ENCODE measurements around the gene SERPINB13.
A peak's percentile ranks its signal among the peaks of the same experiment; 100 is the strongest.

SERPINB13 gene, protein sequence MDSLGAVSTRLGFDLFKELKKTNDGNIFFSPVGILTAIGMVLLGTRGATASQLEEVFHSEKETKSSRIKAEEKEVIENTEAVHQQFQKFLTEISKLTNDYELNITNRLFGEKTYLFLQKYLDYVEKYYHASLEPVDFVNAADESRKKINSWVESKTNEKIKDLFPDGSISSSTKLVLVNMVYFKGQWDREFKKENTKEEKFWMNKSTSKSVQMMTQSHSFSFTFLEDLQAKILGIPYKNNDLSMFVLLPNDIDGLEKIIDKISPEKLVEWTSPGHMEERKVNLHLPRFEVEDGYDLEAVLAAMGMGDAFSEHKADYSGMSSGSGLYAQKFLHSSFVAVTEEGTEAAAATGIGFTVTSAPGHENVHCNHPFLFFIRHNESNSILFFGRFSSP

DNA sequence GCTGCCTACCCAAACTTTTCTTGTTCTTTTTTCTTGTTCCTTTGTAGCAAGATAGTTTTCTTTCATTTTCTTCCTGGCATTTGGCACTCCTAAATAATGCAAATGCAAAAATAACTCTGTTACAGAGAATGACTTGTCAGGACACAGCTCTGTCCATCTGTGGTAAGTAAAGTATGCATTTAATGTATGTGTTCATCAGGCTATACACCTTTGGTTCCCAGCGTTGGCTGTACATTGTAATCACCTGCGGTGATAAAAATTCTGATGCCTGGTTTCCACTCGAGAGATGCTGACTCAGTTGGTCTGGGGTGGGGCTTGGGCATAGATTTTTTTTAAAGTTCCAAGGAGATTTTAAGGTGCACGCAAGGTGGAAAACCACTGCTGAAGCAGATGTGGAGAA lies at the start of gene SERPINB13:
Gene SERPINB13, plus strand, starts transcription at position 378 of the 400 bp plus-strand sequence. CDS start 1,325 bp downstream, outside the sequence.
- no peak for DNase-seq (ENCODE audit: low spot score)

DNA sequence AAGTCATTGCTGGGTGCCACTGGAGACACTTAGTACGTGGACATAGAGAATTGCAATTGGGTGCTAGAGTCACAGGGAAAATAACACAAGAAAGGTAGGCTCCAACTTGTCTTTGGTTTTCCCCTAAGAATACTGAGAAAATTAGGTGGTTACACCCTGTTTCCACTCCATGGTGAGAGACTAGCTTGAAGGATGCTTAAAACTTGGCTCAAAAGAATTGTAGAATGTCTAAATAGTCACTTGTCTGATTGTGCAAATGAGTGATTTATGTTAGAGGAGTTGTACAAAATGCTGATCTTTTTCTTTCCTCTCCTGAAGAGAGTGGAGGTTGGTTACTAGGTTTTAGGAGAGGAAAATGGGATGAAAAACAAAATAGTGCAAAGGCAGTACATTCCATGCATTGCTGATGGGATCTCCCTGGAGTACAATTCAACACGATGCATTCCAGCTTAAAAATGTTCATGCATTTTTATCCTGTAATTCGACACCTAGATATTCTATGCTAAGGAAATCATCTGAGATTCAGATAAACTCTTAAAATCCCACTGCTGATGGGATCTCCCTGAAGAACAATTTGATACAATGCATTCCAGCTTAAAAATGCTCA lies 47.1 kb upstream of the SERPINB13 start:
- no peak for DNase-seq (ENCODE audit: low spot score)

DNA sequence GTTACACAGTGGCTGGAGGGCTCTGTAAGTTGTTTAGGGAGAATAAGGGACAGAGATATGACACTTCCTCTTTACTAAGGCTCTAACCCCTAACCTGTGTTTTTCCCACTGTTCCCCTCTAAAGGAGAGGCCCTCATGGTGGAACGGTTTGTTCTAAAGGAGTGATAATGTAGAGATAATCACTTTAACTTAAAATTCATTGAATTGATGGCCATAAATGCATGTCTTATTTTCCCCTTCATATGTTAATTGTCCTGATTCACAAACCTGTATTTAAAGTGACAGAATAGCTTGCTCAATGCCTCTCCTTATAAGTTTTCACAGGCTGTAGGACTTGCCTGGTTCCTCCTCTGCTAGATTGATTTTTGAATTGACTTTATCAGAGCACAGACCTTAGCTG lies 45.1 kb upstream of the SERPINB13 start, which contains the start of gene SERPINB12:
Gene SERPINB12, plus strand, starts transcription at position 301 of the 400 bp plus-strand sequence. CDS start 13,791 bp downstream, outside the sequence.
- no peak for DNase-seq (ENCODE audit: low spot score)

DNA sequence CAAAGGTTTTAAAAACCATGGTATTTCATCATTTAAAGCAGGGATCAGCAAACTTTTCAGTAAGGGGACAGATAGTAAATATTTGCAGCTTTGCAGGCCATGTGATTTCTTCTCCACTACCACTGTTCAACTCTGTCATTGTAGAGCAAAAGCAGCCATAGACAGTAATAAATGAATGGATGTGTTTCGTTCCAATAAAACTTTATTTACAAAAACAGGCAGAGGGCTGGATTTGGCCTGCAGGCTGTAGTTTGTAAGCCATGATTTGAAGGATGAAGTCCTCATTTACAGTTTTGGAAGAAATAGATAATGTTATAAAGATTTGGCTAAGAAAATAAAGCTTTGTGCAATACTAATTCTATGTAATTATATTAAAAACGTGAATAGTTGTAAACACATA lies 43.1 kb upstream of the SERPINB13 start:
- DNase-seq (ENCODE audit: low spot score) = no peak

DNA sequence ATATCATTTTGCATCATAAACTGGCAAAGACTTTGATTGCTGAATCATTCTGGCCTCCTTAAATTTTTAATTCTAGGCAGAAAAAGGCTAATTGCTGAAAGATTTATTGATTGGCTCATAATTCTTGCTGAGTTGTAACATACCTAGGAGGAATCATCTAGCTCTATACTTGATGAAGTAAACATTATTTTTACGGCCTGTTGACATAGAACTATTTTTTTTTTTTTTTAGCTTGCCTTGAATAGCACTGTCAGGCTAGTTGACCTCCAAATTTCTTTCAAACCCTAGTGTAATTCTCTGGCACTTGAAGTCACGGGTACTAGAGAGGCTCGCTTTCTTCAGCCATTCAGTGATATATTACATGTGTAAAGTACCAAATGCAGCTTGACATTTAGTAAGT lies 42.1 kb upstream of the SERPINB13 start:
- no peak for DNase-seq (ENCODE audit: low spot score)

DNA sequence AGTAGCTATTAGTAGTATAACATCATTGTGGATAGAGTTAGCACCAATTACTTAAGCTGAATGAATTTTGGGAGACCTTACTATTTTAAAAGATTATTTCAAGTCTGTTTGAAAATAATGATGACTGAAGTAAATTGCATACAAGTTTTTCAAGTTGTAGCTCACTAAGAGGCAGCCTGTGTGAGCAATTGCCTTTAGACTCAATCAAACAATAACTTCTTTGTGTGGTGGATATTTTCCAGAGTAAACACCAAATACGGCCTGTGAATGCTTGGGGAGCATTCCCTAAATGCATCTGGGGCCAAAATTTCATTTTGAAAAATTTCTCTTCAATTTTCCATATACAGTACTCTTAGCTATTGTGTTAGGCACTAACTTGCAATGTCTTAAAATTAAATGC lies 37.1 kb upstream of the SERPINB13 start:
- no peak for DNase-seq (ENCODE audit: low spot score)

DNA sequence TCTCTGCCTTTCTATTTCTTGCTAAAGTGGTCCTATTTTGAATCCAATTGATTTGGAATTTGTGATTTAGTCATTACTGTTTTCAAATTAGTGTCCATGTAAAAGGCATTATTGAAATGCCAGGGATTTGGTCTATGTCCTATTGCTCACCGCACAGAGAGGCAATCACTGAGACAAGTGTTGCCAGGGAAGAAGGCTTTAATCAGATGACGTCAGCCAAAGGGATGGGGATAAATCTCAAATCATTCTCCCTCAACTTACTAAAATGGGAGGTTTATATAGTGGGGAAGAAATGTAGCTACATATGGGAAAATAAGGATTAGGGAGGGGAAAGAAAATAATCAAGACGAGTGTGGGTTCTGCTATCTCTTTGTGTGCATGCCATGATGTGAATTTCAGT lies 35.4 kb upstream of the SERPINB13 start:
- DNase-seq (ENCODE audit: low spot score) = no peak

DNA sequence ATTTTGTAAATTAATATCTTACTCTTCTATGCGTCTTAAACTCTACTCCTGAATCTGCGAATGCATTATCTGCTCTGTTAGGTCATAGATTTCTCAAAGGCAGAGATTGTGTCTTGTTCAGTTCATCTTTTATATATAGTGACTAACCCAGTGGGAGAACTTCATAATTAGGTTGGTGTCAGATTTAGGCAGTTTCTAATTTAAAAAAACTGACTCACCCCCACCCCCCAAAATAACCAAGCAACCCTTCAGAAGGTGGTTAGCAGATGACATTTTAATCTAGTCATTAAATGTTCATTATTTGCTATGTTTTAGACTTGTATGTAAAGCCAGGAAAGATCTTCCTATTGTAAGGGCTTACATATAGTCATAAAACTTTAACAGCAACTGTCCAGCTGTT lies 34.6 kb upstream of the SERPINB13 start:
- DNase-seq (ENCODE audit: low spot score) = no peak

DNA sequence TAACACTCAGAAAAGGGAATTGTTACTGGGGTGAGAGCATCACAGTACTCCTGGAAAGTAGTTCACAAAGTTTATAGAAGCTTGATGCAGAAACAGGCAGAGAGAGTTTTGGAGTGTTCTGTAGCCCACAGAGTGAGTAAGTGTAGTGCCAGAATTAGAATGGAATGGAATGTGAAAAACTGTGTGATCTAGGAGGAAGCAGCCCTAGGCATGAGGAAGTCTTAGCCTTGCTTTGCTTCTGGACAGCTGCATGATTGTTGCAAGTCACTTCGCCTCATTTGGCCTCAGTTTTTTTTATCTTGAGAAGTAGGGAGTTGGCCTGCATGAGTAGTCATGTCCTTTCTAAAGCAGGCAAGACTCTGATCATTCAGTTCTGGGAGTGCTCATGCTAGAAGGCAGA lies 34.1 kb upstream of the SERPINB13 start:
- no peak for DNase-seq (ENCODE audit: low spot score)

DNA sequence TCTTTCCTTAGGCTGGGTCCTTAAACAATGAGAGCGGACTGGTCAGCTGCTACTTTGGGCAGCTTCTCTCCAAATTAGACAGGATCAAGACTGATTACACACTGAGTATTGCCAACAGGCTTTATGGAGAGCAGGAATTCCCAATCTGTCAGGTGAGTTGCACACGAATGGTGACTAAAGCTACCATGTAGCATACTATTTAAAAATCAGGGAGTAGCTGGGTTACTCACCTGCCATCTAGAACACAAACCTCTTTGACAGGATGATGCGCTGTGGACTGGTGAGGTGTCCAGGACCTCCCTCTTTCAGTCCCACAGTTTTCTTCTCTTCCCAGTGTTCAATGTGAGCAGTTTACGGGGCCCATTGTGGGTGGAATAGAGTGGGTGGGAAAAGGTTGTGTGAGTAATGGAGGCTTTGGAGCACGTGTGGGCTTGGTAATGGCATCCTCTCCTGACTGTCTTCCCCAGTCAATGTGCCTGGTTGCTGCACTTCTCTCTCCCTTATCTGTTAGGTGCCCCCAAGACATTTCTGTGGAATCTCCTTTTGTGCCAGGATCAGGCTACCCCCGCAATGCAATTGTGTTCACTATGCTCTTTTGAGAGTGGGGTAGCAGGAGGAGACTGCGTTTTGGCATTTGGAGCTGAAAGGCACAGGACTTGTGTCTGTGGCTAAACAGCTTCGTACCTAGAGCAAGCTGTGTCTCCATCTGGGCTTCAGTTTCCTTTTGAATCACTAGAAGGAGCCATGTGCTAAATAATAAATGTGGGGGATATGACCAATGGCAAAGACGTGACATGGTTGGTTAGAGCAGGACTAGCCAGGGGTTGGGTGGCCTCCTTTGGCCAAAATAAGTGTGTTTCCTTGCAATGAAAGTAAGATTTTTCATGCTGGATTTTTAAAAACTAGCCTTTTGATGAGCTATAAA lies 27.3 kb upstream of the SERPINB13 start:
- DNase-seq (ENCODE audit: low spot score) = no peak

DNA sequence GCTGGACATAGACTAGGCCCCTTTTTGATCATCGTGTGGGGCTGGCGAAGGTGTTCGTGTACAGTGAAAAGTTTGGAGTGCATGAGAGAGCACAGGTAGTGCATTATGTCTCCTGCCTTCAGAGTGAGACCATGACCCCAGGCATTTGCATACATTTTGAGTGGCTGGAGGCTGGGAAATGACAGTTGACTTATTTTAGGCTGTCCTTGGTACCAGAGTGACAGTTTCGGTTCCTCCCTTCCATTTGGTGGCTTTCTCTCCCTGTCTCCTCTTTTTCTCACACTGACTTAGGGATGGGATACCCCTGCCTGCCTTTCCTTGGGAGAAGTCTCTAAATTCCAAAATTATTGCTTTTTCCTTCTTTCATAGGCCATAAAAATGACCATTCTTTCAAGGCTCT lies 24.9 kb upstream of the SERPINB13 start:
- no peak for DNase-seq (ENCODE audit: low spot score)

DNA sequence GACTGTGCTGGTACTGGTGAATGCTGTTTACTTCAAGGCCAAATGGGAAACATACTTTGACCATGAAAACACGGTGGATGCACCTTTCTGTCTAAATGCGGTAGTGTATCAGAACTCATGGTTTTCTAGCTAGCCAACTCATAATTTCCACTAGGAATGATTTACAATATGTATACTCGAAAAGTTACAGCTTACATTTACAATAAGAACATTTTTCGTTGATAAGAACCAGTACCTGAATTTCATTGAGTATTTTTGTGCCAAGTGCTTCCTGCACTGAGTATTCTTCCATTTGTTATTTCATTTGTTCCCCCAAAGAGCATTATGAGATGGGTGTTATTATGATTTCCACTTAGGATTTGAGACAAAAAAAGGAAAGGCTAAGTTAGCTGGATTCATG lies 23.1 kb upstream of the SERPINB13 start:
- no peak for DNase-seq (ENCODE audit: low spot score)

DNA sequence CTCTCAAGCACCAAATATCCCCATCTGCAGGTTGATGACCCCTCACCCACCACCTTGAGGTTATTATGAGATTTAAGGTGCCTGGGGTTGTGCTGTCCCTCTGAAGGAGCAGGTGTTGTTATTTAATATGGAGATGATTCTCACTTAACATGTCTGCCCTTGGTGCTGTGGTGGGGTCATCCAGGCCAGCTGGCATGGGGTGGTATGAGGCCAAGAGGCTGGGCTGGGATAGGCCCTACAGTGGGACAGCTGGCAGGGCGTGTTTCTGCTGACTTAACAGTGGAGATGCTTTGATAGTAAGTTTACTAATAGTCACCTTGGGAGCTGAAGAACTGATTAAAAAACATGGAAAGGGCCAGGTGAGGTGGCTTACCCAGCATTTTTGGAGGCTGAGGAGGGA lies 22.6 kb upstream of the SERPINB13 start:
- no peak for DNase-seq (ENCODE audit: low spot score)

DNA sequence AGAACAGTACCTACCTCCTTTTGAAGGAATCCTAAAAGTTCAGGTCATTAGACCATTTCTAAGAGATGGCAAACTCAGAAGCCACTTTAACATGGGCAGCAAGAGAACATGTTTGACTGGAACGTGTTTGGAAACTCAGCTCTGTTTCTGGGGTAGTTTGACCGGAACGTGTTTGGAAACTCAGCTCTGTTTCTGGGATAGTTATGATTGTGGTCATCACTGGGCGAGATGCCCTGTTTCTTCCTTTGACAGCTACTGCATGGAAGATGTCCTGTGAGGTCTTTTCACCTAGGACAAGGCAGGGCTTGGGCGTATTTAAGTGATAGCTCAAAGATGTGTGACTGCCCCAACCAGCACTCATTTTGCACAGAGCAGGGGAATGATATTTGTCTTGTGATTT lies 19.9 kb upstream of the SERPINB13 start:
- no peak for DNase-seq (ENCODE audit: low spot score)

DNA sequence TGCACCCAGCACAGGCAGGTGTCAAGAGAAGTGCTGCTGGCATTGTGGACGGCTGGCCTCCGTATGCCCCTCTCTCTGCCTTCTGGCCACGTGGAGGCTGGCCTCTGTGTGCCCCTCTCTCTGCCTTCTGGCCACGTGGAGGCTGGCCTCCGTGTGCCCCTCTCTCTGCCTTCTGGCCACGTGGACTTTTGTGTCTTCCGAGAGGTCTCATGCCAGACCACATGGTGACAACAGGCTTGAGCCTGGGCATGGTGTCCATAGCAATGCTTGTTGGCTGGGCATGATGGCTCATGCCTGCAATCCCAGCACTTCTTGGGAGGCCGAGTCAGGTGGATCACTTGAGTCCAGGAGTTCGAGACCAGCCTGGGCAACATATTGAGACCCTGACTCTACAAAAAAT lies 19.3 kb upstream of the SERPINB13 start:
- no peak for DNase-seq (ENCODE audit: low spot score)

DNA sequence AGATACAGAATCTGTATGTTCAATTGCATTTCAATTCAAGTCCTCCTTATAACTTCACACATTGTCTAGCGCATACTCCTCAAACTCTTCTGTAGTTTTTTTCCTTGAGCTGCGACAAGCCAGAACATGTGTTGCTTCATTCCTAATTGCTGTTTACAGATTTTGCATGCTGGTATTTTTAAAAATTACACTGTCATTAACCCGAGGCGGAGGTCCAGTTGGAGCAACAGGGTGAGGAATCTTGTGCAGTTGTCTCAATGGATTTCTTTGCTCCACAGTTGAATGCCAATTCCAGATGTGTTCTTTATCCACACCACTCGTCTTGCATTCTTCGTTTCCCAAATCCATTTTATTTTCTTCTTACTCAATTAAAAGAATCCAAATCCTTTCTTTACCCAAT lies 16.4 kb upstream of the SERPINB13 start:
- no peak for DNase-seq (ENCODE audit: low spot score)

DNA sequence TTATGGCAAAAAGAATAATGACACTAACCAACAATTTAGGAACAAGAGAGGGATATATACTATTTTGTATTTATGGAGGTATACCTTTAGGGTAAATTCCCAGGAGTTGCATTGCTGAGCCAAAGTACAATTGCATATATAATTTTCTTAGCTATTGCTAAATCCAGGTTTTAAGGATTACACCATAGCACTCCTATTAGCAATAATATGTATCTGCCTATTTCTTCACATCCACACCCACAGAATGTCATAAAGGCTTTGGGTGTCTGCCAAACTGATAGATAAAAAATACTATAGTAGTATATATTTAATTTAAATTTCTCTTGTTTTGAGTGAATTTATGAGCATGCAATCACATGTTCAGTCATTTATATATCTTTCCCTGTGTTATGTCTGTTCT lies 11.5 kb upstream of the SERPINB13 start:
- DNase-seq (ENCODE audit: low spot score) = no peak

DNA sequence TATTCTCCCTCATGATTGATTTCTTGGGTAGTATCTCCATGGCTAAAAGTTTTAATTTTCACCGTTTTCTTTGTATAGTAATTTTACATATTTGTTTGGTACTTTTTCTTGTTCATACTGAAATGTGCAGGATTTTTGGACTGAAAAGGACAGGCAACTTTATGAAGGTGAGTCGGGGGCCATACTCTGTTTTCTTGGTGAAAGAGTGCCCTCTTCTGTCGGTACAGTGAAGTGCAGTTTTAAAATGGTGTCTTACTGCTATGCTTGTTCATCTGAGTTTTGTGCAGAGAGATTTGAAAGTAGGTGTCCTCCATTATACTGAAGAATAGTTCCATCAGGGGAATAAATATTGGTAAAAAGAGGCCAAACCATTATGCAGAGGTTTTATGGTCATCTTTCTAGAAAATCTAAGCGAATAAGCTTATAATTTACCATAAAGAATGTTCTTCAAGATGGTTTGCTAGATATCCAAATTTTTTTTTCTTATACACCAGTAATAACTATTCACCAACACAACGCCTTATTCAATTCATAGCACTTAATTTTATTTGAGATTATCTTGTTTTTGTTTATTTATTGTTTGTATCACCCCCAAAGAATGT lies 8.7 kb upstream of the SERPINB13 start:
- peak; percentile 5 for DNase-seq (ENCODE audit: low spot score)

DNA sequence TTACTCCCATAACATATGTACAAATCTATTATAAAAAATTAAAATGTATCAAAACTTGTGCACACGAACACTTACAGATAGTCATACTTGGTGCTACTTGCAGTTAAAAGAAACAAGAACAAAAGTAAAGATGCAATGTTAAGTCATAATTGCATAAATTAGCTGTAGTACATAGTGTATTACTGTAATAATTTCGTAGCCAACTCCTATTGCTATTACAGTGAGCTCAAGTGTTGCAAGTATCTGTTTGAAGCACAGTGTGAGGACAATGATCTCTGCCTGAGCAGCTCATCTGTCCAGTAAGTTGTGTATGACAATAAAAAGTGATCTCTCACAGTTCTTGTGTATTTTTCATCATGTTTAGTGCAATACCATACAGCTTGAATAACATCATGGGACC lies 7.5 kb upstream of the SERPINB13 start:
- no peak for DNase-seq (ENCODE audit: low spot score)

DNA sequence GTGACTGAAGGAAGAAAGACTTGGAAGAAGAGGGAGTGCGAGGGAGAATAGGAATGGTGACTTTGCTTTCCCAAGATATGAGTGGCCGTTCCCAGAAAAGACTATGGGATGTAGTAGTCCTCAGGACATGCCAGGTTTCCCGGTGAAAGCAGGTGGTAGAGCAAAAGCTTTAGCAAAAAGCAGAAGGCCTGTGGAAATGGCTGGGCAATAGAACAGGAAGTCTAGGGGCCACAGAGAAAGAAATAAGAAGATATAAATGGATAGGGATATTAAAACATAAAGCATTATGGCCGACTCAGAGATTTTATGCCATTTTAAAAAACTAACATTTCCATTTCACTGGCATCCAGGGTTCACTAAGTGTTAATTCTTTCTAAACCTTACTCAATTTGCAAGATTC lies 1.2 kb upstream of the SERPINB13 start:
- DNase-seq (ENCODE audit: low spot score) = no peak

DNA sequence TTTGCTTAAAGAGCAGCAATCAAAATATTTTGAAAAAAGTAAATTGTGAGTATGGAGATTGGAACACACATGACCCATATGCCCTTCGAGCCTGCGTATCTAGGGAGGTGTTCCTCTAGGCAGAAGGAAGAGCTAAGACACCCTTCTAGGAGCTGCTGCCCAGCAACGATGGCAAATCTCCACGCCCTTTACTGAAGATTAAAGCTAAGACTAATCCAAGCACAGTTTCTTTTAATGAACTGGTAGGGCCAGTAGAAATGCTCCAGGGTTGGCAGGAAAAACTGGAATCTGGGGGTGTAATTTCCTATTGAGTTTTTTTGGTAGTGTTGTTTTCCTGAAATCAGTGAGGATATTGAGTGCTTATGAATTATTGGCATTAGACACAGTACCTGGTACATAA lies 712 bp upstream of the SERPINB13 start:
- no peak for DNase-seq (ENCODE audit: low spot score)

DNA sequence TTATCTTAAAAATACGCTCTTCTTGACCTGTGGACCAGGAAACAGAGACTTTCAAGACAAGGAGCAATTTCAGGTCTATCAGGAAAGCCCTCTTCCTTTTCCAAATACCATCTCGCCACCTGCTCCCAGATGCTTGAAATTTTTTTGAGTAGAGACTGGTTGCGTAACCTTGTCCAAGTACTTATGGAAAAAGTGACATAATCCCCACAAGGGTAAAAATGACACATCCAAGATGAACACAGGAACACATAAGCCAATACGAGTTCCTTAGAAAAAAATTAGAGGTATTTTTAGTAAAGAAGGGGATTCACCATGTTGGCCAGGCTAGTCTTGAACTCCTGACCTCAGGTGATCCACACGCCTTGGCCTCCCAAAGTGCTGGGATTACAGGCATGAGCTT lies 1.8 kb downstream of the SERPINB13 start:
- DNase-seq (ENCODE audit: low spot score) = no peak
